Fibroblast of the aortic adventitia (primary cell): Measurements from ENCODE around the gene CUL9. TPM values are rescaled to one million over a fixed set of nuclear protein-coding genes. Genes with fewer than 3 reads are reported as not detected.

ENCODE experiments used
- DNase-seq: peaks from one replicate; pipeline ENCODE4 v3.0.0-alpha.2; 2010; ENCODE audit warnings: low read depth
- H3K4me3 ChIP-seq: 2 replicates; pipeline ENCODE4 v1.5.1; 2011; ENCODE audit warnings: low read depth, mild to moderate bottlenecking, control low read depth, low read length, moderate library complexity
- CTCF ChIP-seq: IDR thresholded peaks from 2 replicates; pipeline ENCODE4 v1.5.1; 2011; ENCODE audit warnings: mild to moderate bottlenecking, low read length, control low read depth, inconsistent platforms; ENCODE audit not compliant: insufficient read depth
- total RNA-seq: library from RNA; depleted of rRNA; stranded (reverse); fragments of >200 nt; gene quantifications from 2 replicates; pipeline ENCODE4 v1.2.3, GENCODE V29; 2012; ENCODE audit warnings: low replicate concordance

CUL9 gene
- total RNA-seq, 1 donor: 28.7 TPM

- no peak for DNase-seq
- H3K4me3 ChIP-seq: no peak overlapping the region
- TF ChIP-seq CTCF: no peak
Measured at GRCh38 chr6:43187821-43188220, 5.8 kb downstream of the CUL9 start.

GRCh38 chr6:43188426-43188825 lies 6.4 kb downstream of the CUL9 start:
- no peak for TF ChIP-seq CTCF
- H3K4me3 ChIP-seq: no peak overlapping the region
- DNase-seq: no peak

GRCh38 chr6:43189776-43190304 lies 7.8 kb downstream of the CUL9 start:
- no peak for DNase-seq
- no peak overlapping the region for H3K4me3 ChIP-seq
- no peak for TF ChIP-seq CTCF

- no peak for TF ChIP-seq CTCF
- DNase-seq: no peak
Measured at GRCh38 chr6:43192911-43193310, 10.9 kb downstream of the CUL9 start.

GRCh38 chr6:43193929-43194328 lies 11.9 kb downstream of the CUL9 start:
- DNase-seq: no peak
- no peak overlapping the region for H3K4me3 ChIP-seq
- no peak for TF ChIP-seq CTCF

More at GRCh38 chr6:43192911-43193310, 10.9 kb downstream of the CUL9 start:
- H3K4me3 ChIP-seq: no peak overlapping the region

DNA sequence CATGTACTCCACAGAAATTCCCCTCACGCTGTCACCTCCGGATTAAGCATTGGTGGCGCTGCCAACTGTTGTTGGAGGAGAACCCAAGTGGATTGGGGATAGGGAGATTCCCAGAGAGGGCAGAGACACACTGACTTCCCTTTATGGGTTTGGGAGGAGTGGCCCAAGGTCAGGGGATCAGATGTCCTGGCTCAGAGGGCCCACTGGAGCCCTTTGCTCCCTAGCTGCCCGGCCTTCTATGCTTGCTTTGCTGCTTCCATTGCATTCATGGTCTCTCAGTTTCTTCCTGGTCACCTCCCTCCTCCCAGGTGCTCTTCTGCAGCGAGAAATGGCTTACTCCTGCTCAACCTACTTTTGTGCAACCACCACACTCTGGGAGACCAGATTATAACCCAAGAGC lies 14.3 kb downstream of the CUL9 start:
- TF ChIP-seq CTCF: no peak
- DNase-seq: no peak
- H3K4me3 ChIP-seq: no peak overlapping the region

GRCh38 chr6:43199912-43200311 lies 17.9 kb downstream of the CUL9 start:
- DNase-seq: no peak
- no peak for TF ChIP-seq CTCF
- H3K4me3 ChIP-seq: no peak overlapping the region
